Endothelial cell (in vitro differentiated cells): ENCODE data around the gene SLC44A5. TPM values are rescaled to one million over a fixed set of nuclear protein-coding genes. Genes with fewer than 3 reads are reported as not detected.
A peak's percentile ranks its signal among the peaks of the same experiment; 100 is the strongest.
"Not testable (repeated sequence)": the region's sequence is repeated elsewhere in the genome, so short reads cannot be mapped to it uniquely, and the experiment has no call there.

Experiments used
- DNase-seq: peaks from one replicate; pipeline ENCODE4 v3.0.0; 2021; ENCODE audit warnings: low spot score
- H3K27ac Mint-ChIP-seq: one replicate; pipeline ENCODE4 v1.8.0; 2021; ENCODE audit warnings: mixed read lengths, inconsistent platforms; ENCODE audit not compliant: unreplicated experiment
- H3K27me3 Mint-ChIP-seq: one replicate; pipeline ENCODE4 v1.8.0; 2021; ENCODE audit warnings: mild to moderate bottlenecking, moderate library complexity, mixed read lengths, inconsistent platforms; ENCODE audit not compliant: unreplicated experiment
- H3K36me3 Mint-ChIP-seq: one replicate; pipeline ENCODE4 v1.8.0; 2021; ENCODE audit warnings: mild to moderate bottlenecking, low read depth, mixed read lengths, inconsistent platforms; ENCODE audit not compliant: unreplicated experiment
- H3K4me1 Mint-ChIP-seq: one replicate; pipeline ENCODE4 v1.8.0; 2021; ENCODE audit warnings: mild to moderate bottlenecking, mixed read lengths, inconsistent platforms; ENCODE audit not compliant: unreplicated experiment
- H3K4me3 Mint-ChIP-seq: one replicate; pipeline ENCODE4 v1.8.0; 2021; ENCODE audit warnings: mild to moderate bottlenecking, mixed read lengths, inconsistent platforms; ENCODE audit not compliant: unreplicated experiment
- H3K9me3 Mint-ChIP-seq: one replicate; pipeline ENCODE4 v1.8.0; 2021; ENCODE audit warnings: mixed read lengths, inconsistent platforms; ENCODE audit not compliant: unreplicated experiment
- CTCF ChIP-seq: fragments of 200-600 bp; sonication (generic); IDR thresholded peaks from one replicate; pipeline ENCODE4 v1.5.0; 2021; ENCODE audit warnings: antibody characterized with exemption; ENCODE audit not compliant: unreplicated experiment
- total RNA-seq: library from RNA; stranded (reverse); fragmentation: NEBNext Ultra II Directional; extraction: Animal tissue kit (Norgen Biotek cat#: 25700); gene quantifications from one replicate; pipeline ENCODE4 v1.2.1, GENCODE V29; 2021; ENCODE audit not compliant: unreplicated experiment

SLC44A5 gene
- total RNA-seq, 1 donor from 2014 or later, result 3.4 TPM

- H3K27ac Mint-ChIP-seq, result no peak overlapping the region
- no peak overlapping the region for H3K4me3 Mint-ChIP-seq
- peak; percentile 65 for TF ChIP-seq CTCF
- no peaks in the 10 kb centered on the region for H3K27me3 Mint-ChIP-seq
- H3K36me3 Mint-ChIP-seq, result no peaks in the 10 kb centered on the region
- H3K4me1 Mint-ChIP-seq, result no peaks in the 10 kb centered on the region
- peak; percentile 38 for DNase-seq
- no peaks in the 10 kb centered on the region for H3K9me3 Mint-ChIP-seq
Measured at GRCh38 chr1:75203415-75204277, 407.3 kb downstream of the SLC44A5 start.

GRCh38 chr1:75202751-75203150 lies 408.2 kb downstream of the SLC44A5 start:
- no peaks in the 10 kb centered on the region for H3K9me3 Mint-ChIP-seq

GRCh38 chr1:75198761-75199160 lies 412.2 kb downstream of the SLC44A5 start:
- no peak overlapping the region for H3K4me3 Mint-ChIP-seq
- H3K4me1 Mint-ChIP-seq, result no peaks in the 10 kb centered on the region
- no peak overlapping the region for H3K27ac Mint-ChIP-seq
- no peak for DNase-seq
- H3K9me3 Mint-ChIP-seq, result no peaks in the 10 kb centered on the region
- H3K27me3 Mint-ChIP-seq, result no peaks in the 10 kb centered on the region
- no peak for TF ChIP-seq CTCF
- no peaks in the 10 kb centered on the region for H3K36me3 Mint-ChIP-seq

More at GRCh38 chr1:75202751-75203150, 408.2 kb downstream of the SLC44A5 start:
- H3K4me1 Mint-ChIP-seq, result no peaks in the 10 kb centered on the region
- no peaks in the 10 kb centered on the region for H3K27me3 Mint-ChIP-seq
- H3K27ac Mint-ChIP-seq, result no peak overlapping the region
- DNase-seq, result no peak
- no peak for TF ChIP-seq CTCF
- H3K4me3 Mint-ChIP-seq, result no peak overlapping the region
- no peaks in the 10 kb centered on the region for H3K36me3 Mint-ChIP-seq

GRCh38 chr1:75198163-75198562 lies 412.8 kb downstream of the SLC44A5 start:
- no peak for TF ChIP-seq CTCF
- Mint-ChIP-seq H3K27ac (no peak overlapping the region), H3K4me1 (no peaks in the 10 kb centered on the region), H3K36me3 (no peaks in the 10 kb centered on the region), H3K27me3 (no peaks in the 10 kb centered on the region), H3K4me3 (no peak overlapping the region), H3K9me3 (no peaks in the 10 kb centered on the region)
- no peak for DNase-seq

GRCh38 chr1:75188892-75189291 lies 422.0 kb downstream of the SLC44A5 start:
- Mint-ChIP-seq H3K27ac (no peak overlapping the region), H3K9me3 (no peaks in the 10 kb centered on the region), H3K36me3 (no peaks in the 10 kb centered on the region), H3K4me3 (no peak overlapping the region), H3K27me3 (no peaks in the 10 kb centered on the region), H3K4me1 (no peaks in the 10 kb centered on the region)
- DNase-seq, result no peak
- TF ChIP-seq CTCF, result no peak

- not testable (repeated sequence) for H3K4me3 Mint-ChIP-seq, H3K4me1 Mint-ChIP-seq, H3K36me3 Mint-ChIP-seq, DNase-seq, H3K27me3 Mint-ChIP-seq, H3K27ac Mint-ChIP-seq, H3K9me3 Mint-ChIP-seq
Measured at GRCh38 chr1:75181214-75181955, 429.5 kb downstream of the SLC44A5 start.
